ENCODE results near the gene CORIN.

CORIN gene

DNA sequence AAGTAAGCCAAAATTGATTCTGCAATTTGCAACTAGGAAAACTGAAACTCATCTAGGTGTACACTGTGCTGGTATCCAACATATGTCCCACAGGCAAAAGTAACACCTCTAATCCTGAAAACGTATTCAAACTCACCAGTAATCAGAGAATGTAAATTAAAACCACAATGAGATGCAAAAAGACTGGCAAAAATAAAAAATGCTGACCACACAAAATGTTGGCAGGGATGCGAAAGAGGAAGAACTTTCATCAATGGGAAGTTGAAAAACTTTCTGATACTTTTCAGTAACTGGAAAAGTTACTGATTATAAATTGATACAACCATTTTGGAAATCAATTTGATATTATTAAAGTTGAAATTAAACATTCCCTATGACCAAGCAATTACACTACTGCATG lies 20.1 kb upstream of the CORIN start:
- H3K27me3 ChIP-seq (ENCODE audit: insufficient read depth, low read length, poor library complexity, severe bottlenecking), result no peaks in the 10 kb centered on the region
- H3K4me2 ChIP-seq (ENCODE audit: low read depth, low read length, poor library complexity, severe bottlenecking), result no peak overlapping the region
- H3K9ac ChIP-seq (ENCODE audit: low read depth, low read length, poor library complexity, severe bottlenecking), result no peak overlapping the region

DNA sequence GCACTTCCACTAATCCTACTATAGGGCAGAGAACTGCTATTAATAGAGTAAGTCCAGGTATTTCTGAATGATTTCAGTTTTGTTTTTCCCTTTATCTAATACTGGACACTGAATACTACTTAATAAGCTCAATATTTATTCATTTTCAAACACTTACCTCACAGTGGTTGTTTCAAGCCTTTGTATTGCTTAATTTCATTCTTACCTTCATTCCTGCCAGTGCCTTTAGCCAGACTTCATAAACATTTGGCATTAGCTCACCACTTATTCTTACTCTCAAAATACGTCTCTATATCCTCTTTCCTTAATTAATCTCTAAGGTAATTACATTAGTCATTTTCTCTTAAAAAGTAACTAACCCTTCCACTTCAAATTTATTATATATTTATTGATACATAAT lies 18.8 kb upstream of the CORIN start:
- H3K9me3 ChIP-seq (ENCODE audit: insufficient read depth, low read depth, low read length), result no peaks in the 10 kb centered on the region
- no peaks in the 10 kb centered on the region for H3K4me1 ChIP-seq (ENCODE audit: insufficient read depth, low read length, poor library complexity, severe bottlenecking)
- no peaks in the 10 kb centered on the region for H3K9me2 ChIP-seq (replicated peaks; ENCODE audit: low read depth, low read length)
- no peak overlapping the region for H2AFZ ChIP-seq (ENCODE audit: low read length)
- H3K79me2 ChIP-seq (ENCODE audit: insufficient read depth, low read length), result no peaks in the 10 kb centered on the region
- H3F3A ChIP-seq (ENCODE audit: low read depth), result no peaks in the 10 kb centered on the region
- no peak overlapping the region for H3K4me2 ChIP-seq (ENCODE audit: low read depth, low read length, poor library complexity, severe bottlenecking)
- no peaks in the 10 kb centered on the region for H4K20me1 ChIP-seq (ENCODE audit: insufficient read depth, low read length, poor library complexity, severe bottlenecking)
- H3K27me3 ChIP-seq (ENCODE audit: insufficient read depth, low read length, poor library complexity, severe bottlenecking), result no peaks in the 10 kb centered on the region
- H3K36me3 ChIP-seq (ENCODE audit: insufficient read depth, low read length), result peaks cover 28% of the 10 kb centered on the region; the same call in 1 of the 2 replicates
- no peak overlapping the region for H3K4me3 ChIP-seq (ENCODE audit: low read length, poor library complexity, severe bottlenecking)
- TF ChIP-seq CTCF (conservative IDR thresholded peaks at IDR 0.05; ENCODE audit: low read length) (no peak), EZH2phosphoT487 (IDR thresholded peaks at IDR 0.05; ENCODE audit: borderline replicate concordance) (no peak)
- H3K9ac ChIP-seq (ENCODE audit: low read depth, low read length, poor library complexity, severe bottlenecking), result no peak overlapping the region

More for the DNA sequence above, 20.1 kb upstream of the CORIN start:
- Histone ChIP-seq H3K4me1 (ENCODE audit: insufficient read depth, low read length, poor library complexity, severe bottlenecking) (no peaks in the 10 kb centered on the region), H3F3A (ENCODE audit: low read depth) (no peaks in the 10 kb centered on the region), H2AFZ (ENCODE audit: low read length) (no peak overlapping the region), H3K4me3 (ENCODE audit: low read length, poor library complexity, severe bottlenecking) (no peak overlapping the region), H4K20me1 (ENCODE audit: insufficient read depth, low read length, poor library complexity, severe bottlenecking) (no peaks in the 10 kb centered on the region), H3K36me3 (ENCODE audit: insufficient read depth, low read length) (peaks cover 28% of the 10 kb centered on the region; the same call in 1 of the 2 replicates), H3K9me3 (ENCODE audit: insufficient read depth, low read depth, low read length) (no peaks in the 10 kb centered on the region), H3K9me2 (replicated peaks; ENCODE audit: low read depth, low read length) (no peaks in the 10 kb centered on the region), H3K79me2 (ENCODE audit: insufficient read depth, low read length) (no peaks in the 10 kb centered on the region)
- TF ChIP-seq EZH2phosphoT487 (IDR thresholded peaks at IDR 0.05; ENCODE audit: borderline replicate concordance) (no peak), CTCF (conservative IDR thresholded peaks at IDR 0.05; ENCODE audit: low read length) (no peak)

DNA sequence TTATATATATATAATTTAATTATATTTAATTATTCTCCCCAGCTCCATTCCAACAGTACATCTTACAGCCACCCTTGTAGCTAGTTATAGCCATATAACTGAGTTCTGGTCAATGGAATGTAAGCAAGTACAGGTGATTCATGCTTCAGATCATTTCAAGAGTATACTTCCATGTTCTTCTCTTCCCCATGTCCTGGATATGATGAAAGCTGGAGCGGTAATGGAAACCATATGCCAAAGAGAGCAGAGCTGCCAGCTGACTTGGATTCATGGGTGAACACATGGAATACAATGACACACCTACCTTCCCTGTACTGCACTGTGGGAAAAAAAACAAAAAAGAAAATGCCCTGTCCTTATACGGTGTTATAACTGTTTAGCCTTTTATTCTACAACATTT lies 17.5 kb upstream of the CORIN start:
- Histone ChIP-seq H2AFZ (ENCODE audit: low read length) (no peak overlapping the region), H3F3A (ENCODE audit: low read depth) (no peaks in the 10 kb centered on the region), H3K4me3 (ENCODE audit: low read length, poor library complexity, severe bottlenecking) (no peak overlapping the region), H3K9ac (ENCODE audit: low read depth, low read length, poor library complexity, severe bottlenecking) (no peak overlapping the region), H3K36me3 (ENCODE audit: insufficient read depth, low read length) (peaks cover 36% of the 10 kb centered on the region), H4K20me1 (ENCODE audit: insufficient read depth, low read length, poor library complexity, severe bottlenecking) (no peaks in the 10 kb centered on the region), H3K27me3 (ENCODE audit: insufficient read depth, low read length, poor library complexity, severe bottlenecking) (no peaks in the 10 kb centered on the region), H3K79me2 (ENCODE audit: insufficient read depth, low read length) (no peaks in the 10 kb centered on the region), H3K9me2 (replicated peaks; ENCODE audit: low read depth, low read length) (no peaks in the 10 kb centered on the region), H3K4me2 (ENCODE audit: low read depth, low read length, poor library complexity, severe bottlenecking) (no peak overlapping the region), H3K4me1 (ENCODE audit: insufficient read depth, low read length, poor library complexity, severe bottlenecking) (no peaks in the 10 kb centered on the region), H3K9me3 (ENCODE audit: insufficient read depth, low read depth, low read length) (no peaks in the 10 kb centered on the region)
- TF ChIP-seq CTCF (conservative IDR thresholded peaks at IDR 0.05; ENCODE audit: low read length) (no peak), EZH2phosphoT487 (IDR thresholded peaks at IDR 0.05; ENCODE audit: borderline replicate concordance) (no peak)

All from Loucy (cell line).